Activated gamma-delta T cell (primary cell): ENCODE results near the gene CSMD2.

Experiments used
- DNase-seq: peaks from one replicate; lab custom pipeline; 2025; lab: John Stamatoyannopoulos, UW

CSMD2 gene

GRCh38 chr1:33818071-33818470, 347.0 kb downstream of the CSMD2 start:
- no peak for DNase-seq

DNA sequence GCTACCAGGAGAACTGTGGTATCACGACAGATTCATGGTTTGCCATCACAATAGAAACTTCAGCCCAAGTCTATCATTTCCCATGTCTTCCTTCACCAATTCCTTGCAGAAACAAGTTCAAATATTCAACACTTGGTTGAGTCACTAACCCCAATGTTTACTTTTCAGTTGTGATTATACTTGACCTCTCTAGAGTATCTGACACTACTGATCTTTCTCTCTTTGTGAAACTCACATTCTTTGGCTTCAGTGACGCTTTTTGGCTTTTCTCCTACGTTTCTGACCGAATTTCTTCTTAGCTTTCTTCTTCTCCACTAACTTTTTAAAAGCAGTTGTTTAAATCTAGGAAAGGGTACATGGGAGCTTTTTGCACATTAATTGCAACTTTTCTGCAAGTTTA, 350.0 kb downstream of the CSMD2 start:
- DNase-seq: no peak

DNA sequence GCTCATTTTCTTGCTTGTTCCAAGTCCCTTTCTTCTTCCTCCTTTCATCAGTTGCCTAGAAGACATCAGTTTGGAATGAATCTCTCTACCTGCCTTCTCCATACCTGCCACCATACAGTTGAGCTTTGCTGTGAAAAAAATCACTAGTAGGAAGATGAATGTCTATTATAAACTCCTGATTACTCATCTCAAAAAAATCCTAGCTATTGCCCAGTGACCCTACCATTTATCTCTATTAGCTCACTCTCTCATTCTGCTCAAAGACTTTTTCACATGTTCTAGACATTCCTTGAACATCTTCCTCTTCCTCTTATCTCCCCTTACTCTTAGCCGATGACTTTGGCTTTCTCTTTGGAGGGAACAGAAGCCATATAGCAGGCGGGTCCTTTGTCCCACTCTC, 350.9 kb downstream of the CSMD2 start:
- DNase-seq: no peak

DNA sequence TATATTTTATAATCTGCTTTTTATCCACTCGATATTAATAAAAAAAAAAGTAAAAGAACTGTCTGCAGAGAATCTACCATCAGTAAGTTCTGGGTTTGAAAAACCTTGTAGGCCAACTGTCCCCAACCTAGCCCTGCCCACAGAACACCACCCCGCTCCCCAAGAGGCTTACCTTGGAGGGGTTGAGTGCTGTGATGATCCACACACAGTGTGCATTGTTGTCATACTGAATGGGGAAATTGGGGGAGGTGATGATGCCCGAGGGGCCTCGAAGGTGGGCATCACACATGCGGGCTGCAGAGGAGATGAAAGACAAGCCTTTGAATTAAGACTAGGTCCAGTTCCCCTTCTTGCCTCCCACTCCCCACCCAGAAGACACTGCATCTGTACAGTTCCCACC, 354.5 kb downstream of the CSMD2 start:
- DNase-seq: no peak

DNA sequence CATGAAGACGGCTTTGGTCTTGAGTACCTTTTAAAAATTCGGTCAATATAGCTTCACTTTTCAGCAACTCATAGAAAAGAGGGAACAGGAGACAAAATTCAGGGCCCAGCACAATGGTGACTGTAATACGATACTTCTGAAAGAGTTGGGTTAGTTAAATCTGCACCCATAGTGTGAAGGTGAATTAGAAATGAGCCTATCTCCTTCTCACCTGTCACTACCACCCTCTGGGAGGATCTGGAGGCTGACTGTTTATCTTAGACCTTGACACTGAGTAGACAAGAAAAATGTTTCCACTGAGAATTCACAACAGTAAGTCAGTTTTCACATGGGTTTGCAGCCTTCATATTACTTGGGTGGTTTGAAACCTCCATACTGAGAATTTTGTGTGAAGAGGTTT, 359.0 kb downstream of the CSMD2 start:
- no peak for DNase-seq

DNA sequence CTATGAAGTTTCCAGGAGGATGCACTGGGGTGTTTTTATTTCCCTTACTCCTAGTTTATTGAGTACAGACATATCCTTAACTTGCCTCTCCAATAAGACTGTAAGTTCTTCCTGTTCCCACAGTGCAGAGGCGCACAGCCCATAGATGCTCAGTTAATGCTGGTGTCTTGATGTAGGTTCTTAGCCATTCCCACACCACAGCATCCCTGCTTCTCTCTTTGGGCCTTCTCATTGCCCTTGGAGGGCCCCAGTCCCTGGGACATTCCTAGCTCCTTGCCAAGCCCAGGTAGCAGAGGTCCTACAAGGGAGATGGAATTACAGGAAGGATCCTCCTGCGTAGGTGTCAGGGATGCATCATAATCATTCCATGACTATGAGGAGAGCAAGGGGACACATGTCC, 362.8 kb downstream of the CSMD2 start:
- no peak for DNase-seq

GRCh38 chr1:33797849-33798248, 367.2 kb downstream of the CSMD2 start:
- no peak for DNase-seq

DNA sequence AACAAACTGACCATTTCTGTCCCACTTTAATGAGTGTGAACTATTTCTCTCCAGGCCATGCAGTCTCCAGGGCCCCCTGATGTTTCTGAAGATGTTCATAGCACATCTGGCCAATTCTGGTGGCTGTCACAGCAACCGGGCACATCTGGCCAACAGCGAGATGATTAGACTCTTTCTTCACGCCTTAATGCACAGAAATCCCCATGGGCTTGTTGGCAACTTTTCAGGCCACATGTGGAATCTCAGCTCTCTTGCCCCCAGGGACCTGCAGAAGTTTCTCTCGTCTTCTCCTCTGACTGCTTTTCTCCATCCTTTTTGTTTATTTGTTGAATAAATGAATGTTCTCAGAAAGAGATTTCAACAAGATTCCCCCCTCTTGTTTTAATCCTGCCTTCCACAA, 372.4 kb downstream of the CSMD2 start:
- no peak for DNase-seq

DNA sequence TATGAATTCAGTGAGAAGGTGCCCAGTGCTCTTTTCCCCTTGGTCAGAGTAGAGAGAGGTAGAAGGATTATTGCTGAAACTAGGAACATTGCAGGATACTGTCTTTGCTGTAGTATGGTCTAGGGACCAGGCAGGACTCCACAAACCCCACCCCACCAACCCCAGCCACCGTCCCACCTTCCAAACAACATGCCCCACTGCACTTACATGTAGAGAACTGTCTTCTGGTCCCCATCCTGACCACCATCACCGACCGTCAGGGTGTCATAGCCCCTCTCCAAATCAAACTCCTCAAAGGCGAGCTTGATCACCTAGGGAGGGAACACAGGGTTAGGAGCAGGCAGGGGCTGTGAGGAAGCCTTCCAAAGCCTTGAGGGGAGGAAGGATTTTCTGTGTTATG, 372.8 kb downstream of the CSMD2 start:
- no peak for DNase-seq

DNA sequence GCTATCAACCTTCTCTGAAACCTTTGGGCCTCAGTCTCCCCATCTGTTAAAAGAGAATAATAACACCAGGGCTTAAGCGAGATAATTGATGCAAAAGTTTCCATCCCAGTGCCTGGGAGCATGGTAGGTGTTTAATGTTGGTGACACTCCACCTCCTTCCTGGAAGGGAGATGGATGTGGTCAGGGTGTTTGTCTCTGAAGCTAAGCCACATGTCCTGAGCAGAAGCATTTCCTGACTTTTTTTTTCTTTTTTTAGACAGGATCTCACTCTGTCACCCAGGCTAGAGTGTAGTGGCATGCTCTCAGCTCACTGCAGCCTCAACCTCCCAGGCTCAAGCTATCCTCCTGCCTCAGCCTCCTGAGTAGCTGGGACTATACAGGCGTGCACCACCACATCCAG, 373.8 kb downstream of the CSMD2 start:
- DNase-seq: no peak

DNA sequence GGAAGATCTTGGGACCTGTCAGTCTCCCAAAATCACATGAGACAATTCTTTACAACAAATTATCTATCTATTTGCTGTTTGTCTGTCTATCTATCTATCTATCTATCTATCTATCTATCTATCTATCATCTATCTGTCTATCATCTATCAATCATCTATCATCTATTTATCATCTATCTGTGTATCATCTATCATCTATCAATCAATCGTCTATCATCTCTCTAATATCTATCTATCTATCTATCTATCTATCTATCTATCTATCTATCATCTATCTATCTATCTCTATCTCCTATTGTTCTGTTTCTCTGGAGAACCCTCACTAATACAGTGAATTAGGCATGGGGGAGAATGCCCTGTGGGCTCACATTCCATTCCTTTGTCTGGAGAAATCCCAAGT, 374.5 kb downstream of the CSMD2 start:
- no peak for DNase-seq

GRCh38 chr1:33784876-33785275, 380.2 kb downstream of the CSMD2 start:
- no peak for DNase-seq

- no peak for DNase-seq
Measured at GRCh38 chr1:33782776-33783175, 382.3 kb downstream of the CSMD2 start.

DNA sequence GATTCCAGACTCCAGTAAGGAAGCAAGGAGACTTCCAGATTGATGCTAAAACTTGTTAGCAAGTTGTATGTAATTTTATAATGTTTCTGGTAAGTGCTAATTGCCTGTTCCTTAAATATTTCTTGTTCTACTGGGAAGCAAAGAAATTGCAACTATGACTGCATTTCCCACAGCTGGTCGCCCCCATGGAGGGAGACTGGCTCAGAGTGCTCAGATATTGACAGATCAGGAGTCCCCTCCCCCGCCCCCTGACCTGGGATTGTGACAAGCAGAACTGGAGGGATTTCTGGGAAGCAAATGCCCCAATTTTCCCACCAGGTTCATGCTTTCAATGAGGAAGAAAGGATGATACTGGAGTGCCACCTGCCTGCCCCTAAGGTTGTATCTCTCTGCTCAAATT, 383.4 kb downstream of the CSMD2 start:
- DNase-seq: no peak

DNA sequence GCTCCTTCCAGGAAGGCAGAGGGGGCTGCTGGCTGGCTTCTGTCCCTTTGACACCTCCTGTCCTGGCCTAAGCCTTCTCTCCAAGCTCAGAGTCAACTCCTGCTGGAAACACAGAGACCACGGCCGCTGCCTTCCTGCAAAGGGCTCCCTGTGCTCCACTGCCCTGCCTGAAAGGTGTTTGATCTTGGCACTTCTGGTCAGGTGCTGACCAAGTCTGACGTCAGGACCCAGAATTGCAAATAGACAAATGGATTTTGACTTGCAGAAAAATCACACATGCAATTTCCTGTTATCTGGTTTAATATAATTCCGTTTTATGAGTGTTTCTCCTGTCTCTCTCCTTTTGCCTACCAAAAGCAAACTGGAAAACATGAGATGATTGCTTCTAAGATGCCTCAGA, 387.7 kb downstream of the CSMD2 start:
- DNase-seq: no peak

GRCh38 chr1:33768821-33769220, 396.2 kb downstream of the CSMD2 start:
- no peak for DNase-seq

DNA sequence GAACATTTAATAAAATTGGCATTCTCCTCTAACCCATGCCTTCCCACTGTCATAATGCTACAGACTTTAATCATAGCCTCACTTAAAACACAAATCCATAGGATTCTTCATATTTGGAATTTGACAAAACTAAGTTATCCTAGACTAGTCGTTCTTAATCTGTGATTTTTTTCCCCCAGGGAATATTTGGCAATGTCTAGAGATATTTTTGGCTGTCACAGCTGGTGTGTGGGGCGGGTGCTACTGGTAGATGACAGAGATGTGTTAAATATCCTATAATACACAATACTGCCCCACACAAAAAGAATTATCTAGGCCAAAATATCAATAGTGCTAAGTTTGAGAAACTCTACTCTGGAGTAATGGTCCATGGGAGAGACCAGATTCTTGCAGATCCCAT, 396.9 kb downstream of the CSMD2 start:
- DNase-seq: no peak

- no peak for DNase-seq
Measured at GRCh38 chr1:33764149-33764548, 400.9 kb downstream of the CSMD2 start.

- DNase-seq: no peak
Measured at GRCh38 chr1:33763406-33763805, 401.6 kb downstream of the CSMD2 start.

DNA sequence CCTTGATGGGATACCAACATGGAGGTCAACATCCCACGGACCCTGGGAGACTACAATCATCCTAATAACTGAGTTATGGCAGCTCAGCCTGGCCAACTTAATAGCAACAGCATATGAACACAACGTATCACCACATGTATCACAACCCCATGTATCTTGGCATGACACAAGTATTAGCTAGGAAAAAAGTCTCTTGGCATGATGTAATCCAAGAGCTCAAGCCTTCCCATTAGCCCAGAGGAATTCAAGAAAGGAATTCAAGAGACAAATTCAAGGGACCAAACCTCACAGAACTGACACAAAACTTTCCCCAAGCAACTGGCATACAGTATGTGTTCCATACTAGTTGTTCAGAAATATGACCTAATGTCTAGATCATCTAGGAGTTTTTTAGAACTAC, 402.1 kb downstream of the CSMD2 start:
- no peak for DNase-seq

GRCh38 chr1:33762109-33762830, 402.8 kb downstream of the CSMD2 start:
- no peak for DNase-seq

DNA sequence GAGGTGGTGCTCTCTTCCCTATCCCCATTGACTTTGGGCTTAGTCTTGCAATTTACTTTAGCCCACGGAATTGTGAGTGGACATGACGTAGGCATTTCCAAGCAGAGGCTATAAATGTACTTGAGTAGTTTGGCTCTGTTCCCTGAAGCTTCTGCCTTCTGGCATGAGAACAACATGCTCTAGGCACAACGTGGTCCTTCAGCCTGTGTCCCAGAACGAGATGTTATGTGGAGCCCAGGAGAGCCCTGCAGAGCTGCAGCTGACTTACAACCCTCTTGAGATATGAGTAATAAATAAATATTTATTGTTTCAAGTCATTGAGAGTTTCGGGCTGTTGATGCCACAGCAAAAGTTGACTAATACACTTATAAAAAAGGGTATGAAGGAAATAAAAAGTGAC, 406.3 kb downstream of the CSMD2 start:
- DNase-seq: no peak

DNA sequence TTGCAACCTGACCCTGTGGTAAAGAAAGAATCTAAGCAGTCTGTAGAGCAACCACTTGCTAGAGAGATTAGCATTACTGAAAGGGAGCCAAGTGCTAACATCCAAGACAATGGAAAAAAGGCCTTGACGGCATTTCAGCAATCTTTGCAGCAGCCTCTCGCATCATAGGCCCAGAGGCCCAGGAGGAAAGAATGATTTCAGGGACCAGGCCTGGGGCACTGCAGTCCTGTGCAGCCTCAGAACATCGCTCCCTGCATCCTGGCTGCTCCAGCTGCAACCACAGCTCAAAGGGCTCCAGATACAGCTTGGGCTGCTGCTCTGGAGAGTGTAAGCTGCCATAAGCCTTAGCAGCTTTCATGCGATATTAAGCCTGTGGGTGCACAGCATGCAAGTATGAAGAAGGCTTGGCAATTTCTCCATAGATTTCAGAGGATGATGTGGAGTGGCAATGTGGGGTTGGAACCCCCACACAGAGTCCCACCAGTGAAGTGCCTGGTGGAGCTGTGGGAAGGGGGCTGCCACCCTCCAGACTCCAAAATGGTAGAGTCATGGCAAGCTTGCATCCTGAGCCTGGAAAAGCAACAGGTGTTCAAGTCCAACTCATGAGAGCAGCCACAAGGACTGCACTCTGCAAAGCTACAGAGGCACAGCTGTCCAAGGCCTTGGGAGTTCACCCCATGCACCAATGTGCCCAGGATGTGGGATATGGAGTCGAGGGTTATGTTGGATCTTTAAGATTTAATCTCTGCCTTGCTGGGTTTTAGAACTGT, 411.8 kb downstream of the CSMD2 start:
- DNase-seq: no peak

- DNase-seq: no peak
Measured at GRCh38 chr1:33745942-33746341, 419.1 kb downstream of the CSMD2 start.
